CD4-positive, alpha-beta T cell (primary cell): ENCODE results near the gene LAMTOR4. TPM values are rescaled to one million over a fixed set of nuclear protein-coding genes. Genes with fewer than 3 reads are reported as not detected.

Experiments
- ATAC-seq: fragments of 200-7000 bp; cut with Tn5 transposase; one replicate; pipeline ENCODE4 v1.10.0; 2022; ENCODE audit warnings: mild to moderate bottlenecking; ENCODE audit not compliant: poor library complexity
- CTCF ChIA-PET: fragments of 350-600 bp; sonication (Branson Sonifier 250); formaldehyde crosslinking; loops from one replicate; lab custom pipeline; 2021; ENCODE audit warnings: antibody characterized with exemption, inconsistent platforms; lab: Charles Lee
- POLR2A ChIA-PET: fragments of 350-600 bp; sonication (Branson Sonifier 250); formaldehyde crosslinking; loops from one replicate; lab custom pipeline; 2021; ENCODE audit warnings: antibody characterized with exemption, inconsistent platforms; lab: Charles Lee
- DNase-seq, 14 experiments: peaks; one replicate each; pipeline ENCODE4 v3.0.0-alpha.2; 2013 to 2020; ENCODE audit warnings: mixed read lengths in 2 of 14
- H3K27ac ChIP-seq, 2 donors: one replicate each; pipeline versions ENCODE4 v1.5.1 to v1.7.0; 2013; ENCODE audit warnings: low read length in 2 of 2, low read depth in 1 of 2, mild to moderate bottlenecking in 1 of 2
- H3K27me3 ChIP-seq, 2 experiments: 1 replicate in 1 of 2; 2 replicates in 1 of 2; pipeline versions ENCODE4 v1.6.1 to v1.7.0; 2013; ENCODE audit warnings: low read length in 2 of 2, control low read depth in 1 of 2, mild to moderate bottlenecking in 1 of 2, moderate library complexity in 1 of 2; ENCODE audit not compliant: insufficient read depth in 2 of 2, control insufficient read depth in 1 of 2
- H3K36me3 ChIP-seq: one replicate; pipeline ENCODE4 v1.6.1; 2013; ENCODE audit warnings: low read length, control low read depth; ENCODE audit not compliant: insufficient read depth
- H3K4me1 ChIP-seq: one replicate; pipeline ENCODE4 v1.6.1; 2013; ENCODE audit warnings: low read length, control low read depth; ENCODE audit not compliant: insufficient read depth
- H3K4me3 ChIP-seq: one replicate; pipeline ENCODE4 v1.5.1; 2013; ENCODE audit warnings: mild to moderate bottlenecking, low read length, moderate library complexity
- H3K9me3 ChIP-seq, 2 experiments: 1 replicate in 1 of 2; 2 replicates in 1 of 2; pipeline versions ENCODE4 v1.6.1 to v1.7.0; 2013; ENCODE audit warnings: low read length in 2 of 2, mild to moderate bottlenecking in 2 of 2, control low read depth in 1 of 2, moderate library complexity in 1 of 2; ENCODE audit not compliant: control insufficient read depth in 1 of 2, insufficient read depth in 1 of 2
- H3K27ac Mint-ChIP-seq: one replicate; pipeline ENCODE4 v1.8.0; 2020; ENCODE audit warnings: mixed read lengths
- H3K27me3 Mint-ChIP-seq: one replicate; pipeline ENCODE4 v1.8.0; 2021; ENCODE audit warnings: mixed read lengths
- H3K36me3 Mint-ChIP-seq: one replicate; pipeline ENCODE4 v1.8.0; 2021; ENCODE audit warnings: low read depth, mixed read lengths
- H3K4me1 Mint-ChIP-seq: one replicate; pipeline ENCODE4 v1.8.0; 2021; ENCODE audit warnings: low read depth, mixed read lengths
- H3K4me3 Mint-ChIP-seq: one replicate; pipeline ENCODE4 v1.8.0; 2020; ENCODE audit warnings: mild to moderate bottlenecking, mixed read lengths
- H3K9me3 Mint-ChIP-seq: one replicate; pipeline ENCODE4 v1.8.0; 2020; ENCODE audit warnings: mixed read lengths
- CTCF ChIP-seq: fragments of 200-600 bp; IDR thresholded peaks from one replicate; pipeline ENCODE4 v1.8.0; 2022; ENCODE audit warnings: antibody characterized with exemption, mild to moderate bottlenecking
- intact Hi-C, 2 experiments: fragments of 100-400 bp; cut with DNase I in 1 of 2; cut with micrococcal nuclease in 1 of 2; formaldehyde crosslinking; loops; one replicate each; pipeline versions ENCODE4 v1.15.1 to v1.9.0; 2023 to 2025; cut with DNase I, micrococcal nuclease
- total RNA-seq, 174 experiments: library from RNA in 2 of 174; stranded (reverse) in 2 of 174; gene quantifications; one replicate each; pipeline ENCODE4 v1.2.3 and lab custom pipeline; 2021 to 2026

Gene LAMTOR4
- total RNA-seq, 2 experiments from 2014 or later = 107 to 125 TPM

GRCh38 chr7:100174582-100174981 is 25.9 kb downstream of the LAMTOR4 start:
- peaks cover 59% of the 10 kb centered on the region for H3K4me1 ChIP-seq
- ChIA-PET POLR2A (no interaction called here), CTCF (interaction anchor here (1.1 kb wide), 1 partner anchor 42 kb away, joined by 3 read pairs; no protein-coding TSS in a partner anchor)
- peaks cover 0 to 11% of the 10 kb centered on the region in 2 experiments for H3K9me3 ChIP-seq
- peaks cover 0 to 3% of the 10 kb centered on the region in 2 experiments for H3K27me3 ChIP-seq
- H3K36me3 ChIP-seq = no peaks in the 10 kb centered on the region
- Mint-ChIP-seq H3K27me3 (no peaks in the 10 kb centered on the region), H3K4me3 (peak overlapping the region; percentile 64), H3K4me1 (peaks cover 46% of the 10 kb centered on the region), H3K36me3 (no peaks in the 10 kb centered on the region), H3K27ac (peak overlapping the region; percentile 49), H3K9me3 (peaks cover 2% of the 10 kb centered on the region)
- H3K27ac ChIP-seq = no peak overlapping the region
- no peak for ATAC-seq
- intact Hi-C loops = no loop called here
- TF ChIP-seq CTCF = no peak
- DNase-seq = no peak
- no peak overlapping the region for H3K4me3 ChIP-seq

GRCh38 chr7:100175296-100175935 is 26.7 kb downstream of the LAMTOR4 start:
- H3K27me3 ChIP-seq = peaks cover 0 to 3% of the 10 kb centered on the region in 2 experiments
- H3K27ac Mint-ChIP-seq = no peak overlapping the region
- H3K36me3 Mint-ChIP-seq = no peaks in the 10 kb centered on the region
- ATAC-seq (no peak), DNase-seq (peak in 1 of 14 experiments; percentile 23)
- ChIA-PET CTCF (interaction anchor here (1.1 kb wide), 1 partner anchor 42 kb away, joined by 3 read pairs; no protein-coding TSS in a partner anchor), POLR2A (interaction anchor here (8.9 kb wide), 1 partner anchor 9 kb away, joined by 109 read pairs; the partner anchor contains the start of gene GAL3ST4)
- H3K27ac ChIP-seq = no peak overlapping the region
- H3K36me3 ChIP-seq = no peaks in the 10 kb centered on the region
- H3K4me3 ChIP-seq = no peak overlapping the region
- peaks cover 0 to 11% of the 10 kb centered on the region in 2 experiments for H3K9me3 ChIP-seq
- H3K27me3 Mint-ChIP-seq = no peaks in the 10 kb centered on the region
- H3K4me1 Mint-ChIP-seq = peaks cover 40% of the 10 kb centered on the region
- intact Hi-C loops = no loop called here
- peaks cover 57% of the 10 kb centered on the region for H3K4me1 ChIP-seq
- H3K9me3 Mint-ChIP-seq = peaks cover 2% of the 10 kb centered on the region
- H3K4me3 Mint-ChIP-seq = peak overlapping the region; percentile 64
- no peak for TF ChIP-seq CTCF

GRCh38 chr7:100176096-100177044 is 27.7 kb downstream of the LAMTOR4 start:
- H3K9me3 Mint-ChIP-seq = peaks cover 2% of the 10 kb centered on the region
- no peak overlapping the region for H3K27ac ChIP-seq
- H3K4me1 Mint-ChIP-seq = peaks cover 43% of the 10 kb centered on the region

More at GRCh38 chr7:100176096-100177044, 27.7 kb downstream of the LAMTOR4 start:
- no peak for TF ChIP-seq CTCF
- intact Hi-C loops = loop anchor here (1.0 to 2.0 kb wide), 4 partner anchors 14 to 28 kb away; partner anchors contain the start of genes LAMTOR4 (in 2 of the 2) and TRAPPC14 (in 1 of the 2)
- ChIA-PET CTCF (interaction anchor here (1.1 to 1.3 kb wide), 2 partner anchors 44 to 50 kb away, joined by 3 read pairs; partner anchors contain the start of gene MBLAC1), POLR2A (interaction anchor here (0.7 to 8.9 kb wide), 11 partner anchors 10 to 429 kb away, joined by 3 to 109 read pairs (median 6); partner anchors contain the start of genes FBXO24, GAL3ST4, LAMTOR4 and LRCH4)
- peak overlapping the region; percentile 70 for H3K4me3 ChIP-seq
- no peaks in the 10 kb centered on the region for H3K36me3 Mint-ChIP-seq
- H3K4me3 Mint-ChIP-seq = peak overlapping the region; percentile 82
- H3K9me3 ChIP-seq = peaks cover 0 to 16% of the 10 kb centered on the region in 2 experiments
- ATAC-seq = no peak
- no peaks in the 10 kb centered on the region for H3K27me3 Mint-ChIP-seq
- peaks cover 54% of the 10 kb centered on the region for H3K4me1 ChIP-seq
- peak overlapping the region; percentile 34 for H3K27ac Mint-ChIP-seq
- H3K27me3 ChIP-seq = peaks cover 0 to 3% of the 10 kb centered on the region in 2 experiments
- DNase-seq = peak in 1 of 14 experiments; percentile 26
- no peaks in the 10 kb centered on the region for H3K36me3 ChIP-seq
